HK-2 (cell line): ENCODE data around the gene PDGFA.
"Not testable (repeated sequence)": the region's sequence is repeated elsewhere in the genome, so short reads cannot be mapped to it uniquely, and the experiment has no call there.

Experiments
- DNase-seq: peaks from one replicate; pipeline ENCODE4 v3.0.0-alpha.2; 2018; ENCODE audit not compliant: unreplicated experiment

Gene PDGFA

GRCh38 chr7:552151-552867 is 32.7 kb upstream of the PDGFA start:
- not testable (repeated sequence) for DNase-seq

GRCh38 chr7:551615-551970 is 31.9 kb upstream of the PDGFA start:
- not testable (repeated sequence) for DNase-seq

- DNase-seq = no peak
These were observed 31.4 kb upstream of the PDGFA start for GRCh38 chr7:550881-551614.

- no peak for DNase-seq
These were observed 30.4 kb upstream of the PDGFA start for GRCh38 chr7:549891-550625.

GRCh38 chr7:549066-549890 is 29.6 kb upstream of the PDGFA start:
- no peak for DNase-seq

- no peak for DNase-seq
These were observed 28.8 kb upstream of the PDGFA start for GRCh38 chr7:548401-548800.

- DNase-seq = no peak
These were observed 25.8 kb upstream of the PDGFA start for GRCh38 chr7:545470-545869.

GRCh38 chr7:544338-545221 is 24.9 kb upstream of the PDGFA start:
- no peak for DNase-seq

- DNase-seq = no peak
These were observed 24.1 kb upstream of the PDGFA start for GRCh38 chr7:543501-544337.

- DNase-seq = peak; percentile 95
These were observed 23.3 kb upstream of the PDGFA start for GRCh38 chr7:542713-543500.

- DNase-seq = no peak
These were observed 22.6 kb upstream of the PDGFA start for GRCh38 chr7:542131-542712.

- no peak for DNase-seq
These were observed 22.0 kb upstream of the PDGFA start for GRCh38 chr7:541661-542060.

GRCh38 chr7:540997-541396 is 21.4 kb upstream of the PDGFA start:
- DNase-seq = no peak

GRCh38 chr7:540579-540978 is 20.9 kb upstream of the PDGFA start:
- no peak for DNase-seq

- peak; percentile 97 for DNase-seq
These were observed 20.2 kb upstream of the PDGFA start for GRCh38 chr7:539731-540411.

- peak; percentile 63 for DNase-seq
These were observed 19.4 kb upstream of the PDGFA start for GRCh38 chr7:538764-539685.
